PC-3 (cell line): Measurements from ENCODE around the gene LYPD1. TPM values are rescaled to one million over a fixed set of nuclear protein-coding genes. Genes with fewer than 3 reads are reported as not detected.

Experiments used
- ATAC-seq: fragments of 200-7000 bp; cut with Tn5 transposase; 2 replicates; pipeline ENCODE4 v1.9.1; 2020; ENCODE audit warnings: mild to moderate bottlenecking, moderate library complexity
- BruUV-seq: library from RNA; stranded (reverse); fragments of 400-500 nt; replicated peaks from 2 replicates; lab custom pipeline; 2021; lab: Mats Ljungman, UMichigan
- CTCF ChIA-PET: fragments of 300-600 bp; sonication (Branson Sonifier 250); formaldehyde crosslinking; loops from one replicate; lab custom pipeline; 2022; ENCODE audit warnings: antibody characterized with exemption; lab: Charles Lee
- POLR2A ChIA-PET: fragments of 300-600 bp; sonication (Branson Sonifier 250); formaldehyde crosslinking; loops from one replicate; lab custom pipeline; 2022; ENCODE audit warnings: antibody characterized with exemption; ENCODE audit not compliant: unreplicated experiment; lab: Charles Lee
- DNase-seq: peaks from one replicate; pipeline ENCODE4 v3.0.0-alpha.2; 2015
- H2AFZ ChIP-seq: fragments of 300-600 bp; sonication (generic); 2 replicates; pipeline ENCODE4 v1.6.0; 2016; ENCODE audit warnings: antibody characterized with exemption, low read length
- H3F3A ChIP-seq: fragments of 300-600 bp; sonication (generic); one replicate; pipeline ENCODE4 v1.6.0; 2017; ENCODE audit warnings: antibody characterized with exemption, low read length, control low read depth, mild to moderate bottlenecking; ENCODE audit not compliant: unreplicated experiment
- H3K27ac ChIP-seq: fragments of 300-600 bp; sonication (generic); 2 replicates; pipeline ENCODE4 v1.5.1; 2016; ENCODE audit warnings: mild to moderate bottlenecking, low read length
- H3K27me3 ChIP-seq: fragments of 300-600 bp; sonication (generic); 2 replicates; pipeline ENCODE4 v1.6.1; 2016; ENCODE audit warnings: low read length, mixed read lengths
- H3K36me3 ChIP-seq: fragments of 300-600 bp; sonication (generic); 2 replicates; pipeline ENCODE4 v1.6.1; 2016; ENCODE audit warnings: low read depth, mixed run types, low read length, mixed read lengths
- H3K4me1 ChIP-seq: fragments of 300-600 bp; sonication (generic); 2 replicates; pipeline ENCODE4 v1.5.1; 2016; ENCODE audit warnings: low read length; ENCODE audit not compliant: insufficient read depth
- H3K4me2 ChIP-seq: fragments of 300-600 bp; sonication (generic); 2 replicates; pipeline ENCODE4 v1.6.0; 2016; ENCODE audit warnings: low read length
- H3K4me3 ChIP-seq: fragments of 300-600 bp; sonication (generic); 2 replicates; pipeline ENCODE4 v1.5.1; 2016; ENCODE audit warnings: mild to moderate bottlenecking, low read length, mixed read lengths
- H3K79me2 ChIP-seq: fragments of 300-600 bp; sonication (generic); 2 replicates; pipeline ENCODE4 v1.6.1; 2017; ENCODE audit warnings: low read length, mixed read lengths
- H3K9ac ChIP-seq: fragments of 300-600 bp; sonication (generic); 2 replicates; pipeline ENCODE4 v1.6.0; 2016; ENCODE audit warnings: mild to moderate bottlenecking, low read length
- H3K9me2 ChIP-seq: fragments of 300-600 bp; sonication (generic); replicated peaks from 2 replicates; pipeline ENCODE4 v1.6.1; 2016; ENCODE audit warnings: mixed run types, low read length, mixed read lengths
- H3K9me3 ChIP-seq: fragments of 300-600 bp; sonication (generic); 2 replicates; pipeline ENCODE4 v1.6.1; 2016; ENCODE audit warnings: low read length, mixed read lengths
- H4K20me1 ChIP-seq: fragments of 300-600 bp; sonication (generic); 2 replicates; pipeline ENCODE4 v1.6.1; 2016; ENCODE audit warnings: low read length, mixed read lengths
- CTCF ChIP-seq: fragments of 300-600 bp; sonication (generic); conservative IDR thresholded peaks from 2 replicates; pipeline ENCODE4 v1.5.1; 2017; ENCODE audit warnings: antibody characterized with exemption, low read depth, mild to moderate bottlenecking, low read length
- EZH2 ChIP-seq: fragments of 300-600 bp; sonication (generic); IDR thresholded peaks from one replicate; pipeline ENCODE4 v1.6.1; 2017; ENCODE audit warnings: antibody characterized with exemption, mild to moderate bottlenecking, low read length; ENCODE audit not compliant: unreplicated experiment
- EZH2phosphoT487 ChIP-seq: fragments of 300-600 bp; sonication (generic); IDR thresholded peaks from 2 replicates; pipeline ENCODE4 v1.6.1; 2018; ENCODE audit warnings: mild to moderate bottlenecking, antibody characterized with exemption, low read length, borderline replicate concordance
- intact Hi-C: fragments of 100-400 bp; cut with micrococcal nuclease; formaldehyde crosslinking; loops from 2 replicates; pipeline ENCODE4 v1.9.0; 2023
- total RNA-seq: library from RNA; depleted of rRNA; stranded (reverse); fragments of >200 nt; gene quantifications from 2 replicates; pipeline ENCODE4 v1.2.3, GENCODE V29; 2014

LYPD1 gene
- total RNA-seq, 1 experiment from 2014 or later, result 18.7 TPM

- H3K36me3 ChIP-seq, result no peaks in the 10 kb centered on the region
- peak overlapping the region; percentile 78 for H3K4me3 ChIP-seq
- H3K4me1 ChIP-seq, result peaks cover 24% of the 10 kb centered on the region
- H3K79me2 ChIP-seq, result no peaks in the 10 kb centered on the region
- no TSS peak for BruUV-seq
- peak overlapping the region; percentile 84 for H2AFZ ChIP-seq
- H3K9me3 ChIP-seq, result no peaks in the 10 kb centered on the region
- ChIA-PET POLR2A (no interaction called here), CTCF (no interaction called here)
- H3K27me3 ChIP-seq, result no peaks in the 10 kb centered on the region
- H3K9ac ChIP-seq, result no peak overlapping the region; the same call in 1 of the 2 replicates
- no peaks in the 10 kb centered on the region for H3F3A ChIP-seq
- H3K4me2 ChIP-seq, result peak overlapping the region; percentile 98
- DNase-seq (peak; percentile 93), ATAC-seq (peak; percentile 38)
- H3K9me2 ChIP-seq, result no peaks in the 10 kb centered on the region
- no peaks in the 10 kb centered on the region for H4K20me1 ChIP-seq
- TF ChIP-seq EZH2phosphoT487 (no peak), EZH2 (no peak), CTCF (no peak)
- H3K27ac ChIP-seq, result peak overlapping the region; percentile 13
- intact Hi-C loops, result loop anchor here (2.0 to 10.0 kb wide), 9 partner anchors 124 to 1174 kb away; partner anchors contain the start of gene NCKAP5
Observed at GRCh38 chr2:132671151-132671835, 1.3 kb upstream of the LYPD1 start.

- peak; percentile 54 for DNase-seq
- H3K79me2 ChIP-seq, result no peaks in the 10 kb centered on the region
- no peak overlapping the region; the same call in 1 of the 2 replicates for H3K9ac ChIP-seq
- H2AFZ ChIP-seq, result peak overlapping the region; percentile 84
- ChIA-PET POLR2A (no interaction called here), CTCF (no interaction called here)
- ATAC-seq, result peak; percentile 61
- peak overlapping the region; percentile 78 for H3K4me3 ChIP-seq
- no peaks in the 10 kb centered on the region for H3K27me3 ChIP-seq
- no TSS peak for BruUV-seq
- H3K36me3 ChIP-seq, result no peaks in the 10 kb centered on the region
- intact Hi-C loops, result loop anchor here (1.0 to 10.0 kb wide), 10 partner anchors 124 to 1174 kb away; partner anchors contain the start of gene NCKAP5
- H3K4me1 ChIP-seq, result peaks cover 24% of the 10 kb centered on the region
- H3K9me3 ChIP-seq, result no peaks in the 10 kb centered on the region
- H3K27ac ChIP-seq, result peak overlapping the region; percentile 13; the same call in 1 of the 2 replicates
- H3K4me2 ChIP-seq, result peak overlapping the region; percentile 98
- no peaks in the 10 kb centered on the region for H3F3A ChIP-seq
- TF ChIP-seq EZH2phosphoT487 (no peak), CTCF (peak; percentile 26; the same call in 1 of the 2 replicates), EZH2 (no peak)
- no peaks in the 10 kb centered on the region for H3K9me2 ChIP-seq
- no peaks in the 10 kb centered on the region for H4K20me1 ChIP-seq
Observed at GRCh38 chr2:132670496-132671150, 618 bp upstream of the LYPD1 start.
